PFSK-1 (cell line): ENCODE measurements around the gene TNC.

Experiments
- FOXP2 ChIP-seq: optimal IDR thresholded peaks from 2 replicates; pipeline ENCODE3; 2011; ENCODE audit warnings: borderline replicate concordance, control low read depth, inconsistent platforms; ENCODE audit not compliant: insufficient read depth; ENCODE audit errors: extremely low read length, extremely low read depth
- POLR2AphosphoS5 ChIP-seq: IDR thresholded peaks from 2 replicates; pipeline ENCODE4 v1.6.1; 2012; ENCODE audit warnings: low read depth, mild to moderate bottlenecking, control low read depth, low read length, moderate library complexity
- REST ChIP-seq, 2 experiments: IDR thresholded peaks; 2 replicates each; pipeline versions ENCODE4 v1.6.1 to v1.8.0; 2011 to 2012; ENCODE audit warnings: low read depth in 2 of 2, low read length in 2 of 2, control low read depth in 1 of 2, inconsistent platforms in 1 of 2, mild to moderate bottlenecking in 1 of 2, moderate library complexity in 1 of 2; ENCODE audit not compliant: insufficient read depth in 1 of 2
- SIN3A ChIP-seq: IDR thresholded peaks from 2 replicates; pipeline ENCODE4 v1.6.1; 2012; ENCODE audit warnings: mild to moderate bottlenecking, low read length, moderate library complexity, borderline replicate concordance; ENCODE audit not compliant: insufficient read depth
- TAF1 ChIP-seq: IDR thresholded peaks from 2 replicates; pipeline ENCODE4 v1.6.1; 2012; ENCODE audit warnings: low read length, control low read depth, borderline replicate concordance; ENCODE audit not compliant: insufficient read depth

TNC gene

GRCh38 chr9:115002371-115003120 is 115.4 kb downstream of the TNC start:
- TF ChIP-seq SIN3A (no peak), FOXP2 (no peak), TAF1 (no peak), REST (IDR thresholded peaks at IDR 0.05; ENCODE audit: insufficient read depth in 1 of 2, low read depth in 2 of 2, low read length in 2 of 2) (no peak), POLR2AphosphoS5 (no peak)

GRCh38 chr9:115000217-115000639 is 117.7 kb downstream of the TNC start:
- TF ChIP-seq TAF1 (no peak), FOXP2 (no peak), POLR2AphosphoS5 (no peak), REST (IDR thresholded peaks at IDR 0.05; ENCODE audit: insufficient read depth in 1 of 2, low read depth in 2 of 2, low read length in 2 of 2) (no peak), SIN3A (no peak)

- no peak for TF ChIP-seq REST (IDR thresholded peaks at IDR 0.05; ENCODE audit: insufficient read depth in 1 of 2, low read depth in 2 of 2, low read length in 2 of 2)
- no peak for TF ChIP-seq SIN3A
- TF ChIP-seq POLR2AphosphoS5: no peak
Observed at GRCh38 chr9:114998326-114998725, 119.6 kb downstream of the TNC start.

- no peak for TF ChIP-seq POLR2AphosphoS5
- TF ChIP-seq REST (IDR thresholded peaks at IDR 0.05; ENCODE audit: insufficient read depth in 1 of 2, low read depth in 2 of 2, low read length in 2 of 2): no peak
- TF ChIP-seq SIN3A: no peak
- no peak for TF ChIP-seq TAF1
- no peak for TF ChIP-seq FOXP2
Observed at GRCh38 chr9:114995681-114996221, 122.2 kb downstream of the TNC start.

GRCh38 chr9:114994768-114995167 is 123.2 kb downstream of the TNC start:
- no peak for TF ChIP-seq POLR2AphosphoS5
- no peak for TF ChIP-seq TAF1
